Stimulated activated CD4-positive, alpha-beta T cell treated with anti-CD3 and anti-CD28 coated beads, Interleukin-2, amount 100 ng/mL, for 4 hours (primary cell): ENCODE results near the gene PPP1R37.

Experiments used
- DNase-seq: peaks from one replicate; pipeline ENCODE4 v3.0.0-alpha.2; 2020; ENCODE audit warnings: low read depth

Gene PPP1R37

GRCh38 chr19:45170146-45171106, 77.4 kb downstream of the PPP1R37 start:
- no peak for DNase-seq

GRCh38 chr19:45171211-45171623, 78.2 kb downstream of the PPP1R37 start:
- no peak for DNase-seq

- no peak for DNase-seq
Measured at GRCh38 chr19:45172173-45172572, 79.2 kb downstream of the PPP1R37 start.

- no peak for DNase-seq
Measured at GRCh38 chr19:45172611-45173208, 79.7 kb downstream of the PPP1R37 start.

GRCh38 chr19:45173816-45174215, 80.8 kb downstream of the PPP1R37 start:
- DNase-seq: no peak

- DNase-seq: no peak
Measured at GRCh38 chr19:45175515-45176345, 82.8 kb downstream of the PPP1R37 start.

- DNase-seq: no peak
Measured at GRCh38 chr19:45177817-45178261, 84.9 kb downstream of the PPP1R37 start, which contains the start of gene TRAPPC6A. TSS of gene TRAPPC6A (minus strand) at chr19:45178237. CDS start at chr19:45178218, 19 bp downstream.

GRCh38 chr19:45178262-45179071, 85.5 kb downstream of the PPP1R37 start, which contains the start of gene BLOC1S3:
TSS of gene BLOC1S3 (plus strand) at chr19:45178784. CDS start at chr19:45179297, 513 bp downstream.
- DNase-seq: peak; percentile 100

- DNase-seq: no peak
Measured at GRCh38 chr19:45179072-45179891, 86.3 kb downstream of the PPP1R37 start.

GRCh38 chr19:45179892-45180370, 87.0 kb downstream of the PPP1R37 start:
- DNase-seq: no peak

- no peak for DNase-seq
Measured at GRCh38 chr19:45180936-45181335, 88.0 kb downstream of the PPP1R37 start.

GRCh38 chr19:45182758-45183157, 89.8 kb downstream of the PPP1R37 start:
- DNase-seq: no peak

GRCh38 chr19:45184115-45184514, 91.1 kb downstream of the PPP1R37 start:
- no peak for DNase-seq

- no peak for DNase-seq
Measured at GRCh38 chr19:45186509-45187334, 93.7 kb downstream of the PPP1R37 start.

GRCh38 chr19:45187421-45188100, 94.6 kb downstream of the PPP1R37 start:
- DNase-seq: no peak

- no peak for DNase-seq
Measured at GRCh38 chr19:45189971-45190370, 97.0 kb downstream of the PPP1R37 start.

- no peak for DNase-seq
Measured at GRCh38 chr19:45191375-45191774, 98.4 kb downstream of the PPP1R37 start.

GRCh38 chr19:45195764-45196163, 102.8 kb downstream of the PPP1R37 start:
- DNase-seq: no peak
